GM18517 (cell line): Measurements from ENCODE around the gene KCNV2.
A peak's percentile ranks its signal among the peaks of the same experiment; 100 is the strongest.

Source experiments
- ATAC-seq: cut with Tn5 transposase; IDR thresholded peaks from one replicate; pipeline ENCODE4 v1.9.1; 2021; ENCODE audit warnings: mild to moderate bottlenecking, moderate library complexity; ENCODE audit not compliant: unreplicated experiment

KCNV2 gene

GRCh38 chr9:2758162-2758897, 41.0 kb downstream of the KCNV2 start:
- no peak for ATAC-seq

- no peak for ATAC-seq
Observed at GRCh38 chr9:2758898-2759510, 41.7 kb downstream of the KCNV2 start.

- peak; percentile 72 for ATAC-seq
Observed at GRCh38 chr9:2761424-2761823, 44.1 kb downstream of the KCNV2 start.

- no peak for ATAC-seq
Observed at GRCh38 chr9:2764353-2764752, 47.0 kb downstream of the KCNV2 start.

GRCh38 chr9:2765250-2765880, 48.1 kb downstream of the KCNV2 start:
- no peak for ATAC-seq

GRCh38 chr9:2767800-2768677, 50.7 kb downstream of the KCNV2 start:
- ATAC-seq: no peak

GRCh38 chr9:2771087-2771486, 53.8 kb downstream of the KCNV2 start:
- no peak for ATAC-seq

- no peak for ATAC-seq
Observed at GRCh38 chr9:2771661-2772060, 54.4 kb downstream of the KCNV2 start.

GRCh38 chr9:2777454-2777853, 60.1 kb downstream of the KCNV2 start:
- no peak for ATAC-seq

- no peak for ATAC-seq
Observed at GRCh38 chr9:2778816-2779215, 61.5 kb downstream of the KCNV2 start.
